AG10803 (cell line): ENCODE measurements around the gene CPNE2.
"Not testable (repeated sequence)": the region's sequence is repeated elsewhere in the genome, so short reads cannot be mapped to it uniquely, and the experiment has no call there.

Experiments
- DNase-seq: peaks from one replicate; pipeline ENCODE4 v3.0.0; 2010; ENCODE audit warnings: low read depth
- H3K4me3 ChIP-seq: 2 replicates; pipeline ENCODE4 v1.5.1; 2011; ENCODE audit warnings: mild to moderate bottlenecking, low read length, control low read depth
- CTCF ChIP-seq: conservative IDR thresholded peaks from 2 replicates; pipeline ENCODE4 v1.5.1; 2011; ENCODE audit warnings: mild to moderate bottlenecking, low read length, control low read depth, inconsistent platforms

Gene CPNE2

GRCh38 chr16:57069635-57070370 lies 22.6 kb upstream of the CPNE2 start:
- no peak for DNase-seq
- no peak for TF ChIP-seq CTCF

DNA sequence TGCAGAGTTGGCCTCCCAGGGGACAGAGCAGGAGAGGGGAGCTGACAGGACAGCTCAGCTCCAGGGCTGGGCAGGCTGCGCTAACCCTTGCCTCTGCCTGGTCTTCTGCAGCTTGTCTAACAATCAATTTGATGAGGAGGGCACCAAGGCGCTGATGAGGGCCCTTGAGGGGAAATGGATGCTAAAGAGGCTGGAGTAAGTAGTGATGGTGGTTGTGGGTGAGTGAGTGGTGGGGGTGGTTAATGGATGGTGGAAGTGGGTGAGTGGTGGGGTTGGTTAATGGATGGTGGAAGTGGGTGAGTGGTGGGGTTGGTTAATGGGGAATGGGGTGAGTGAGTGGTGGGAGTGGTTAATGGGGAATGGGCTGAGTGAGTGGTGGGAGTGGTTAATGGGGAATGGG lies 22.0 kb upstream of the CPNE2 start:
- no peak for DNase-seq
- TF ChIP-seq CTCF = no peak
- no peak overlapping the region for H3K4me3 ChIP-seq

More at GRCh38 chr16:57069635-57070370, 22.6 kb upstream of the CPNE2 start:
- H3K4me3 ChIP-seq = no peak overlapping the region

GRCh38 chr16:57071081-57071732 lies 21.2 kb upstream of the CPNE2 start:
- DNase-seq, H3K4me3 ChIP-seq: not testable (repeated sequence)

GRCh38 chr16:57071831-57072582 lies 20.4 kb upstream of the CPNE2 start:
- DNase-seq = peak; percentile 61
- H3K4me3 ChIP-seq = no peak overlapping the region
- no peak for TF ChIP-seq CTCF

DNA sequence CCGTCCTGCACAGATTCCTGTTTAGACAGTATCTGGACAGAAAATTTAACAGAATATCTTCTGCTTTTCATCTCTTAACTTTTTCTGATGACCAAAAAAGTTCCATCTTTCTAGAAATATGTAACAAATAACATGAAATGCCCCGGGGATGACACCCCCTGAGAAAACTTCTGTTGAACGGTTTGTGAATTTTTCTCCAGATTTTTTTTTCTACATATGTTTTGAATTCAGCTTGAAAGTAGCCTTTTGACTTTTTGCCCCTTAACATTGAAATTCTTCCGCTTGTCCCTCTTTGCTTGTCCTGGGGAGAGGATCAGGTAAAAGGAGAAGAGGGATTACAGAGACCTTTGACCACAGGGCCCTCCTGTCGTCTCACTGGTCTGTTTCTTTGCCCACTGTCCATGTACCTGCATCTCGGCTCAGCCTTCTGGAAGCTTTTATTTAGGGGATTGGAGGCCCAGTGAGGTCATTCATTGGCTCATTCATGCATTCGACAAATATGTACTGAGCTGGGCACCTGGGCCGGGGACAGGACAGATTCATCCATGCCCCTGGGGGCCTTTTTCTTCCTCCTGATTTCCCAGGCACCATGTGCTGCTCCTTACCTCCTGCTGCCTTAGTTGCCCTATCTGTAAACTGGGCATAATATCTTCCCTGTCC lies 19.6 kb upstream of the CPNE2 start:
- no peak for TF ChIP-seq CTCF
- no peak for DNase-seq

GRCh38 chr16:57077714-57078113 lies 14.7 kb upstream of the CPNE2 start:
- no peak overlapping the region for H3K4me3 ChIP-seq
- no peak for DNase-seq
- TF ChIP-seq CTCF = no peak

More for the DNA sequence above, 19.6 kb upstream of the CPNE2 start:
- no peak overlapping the region for H3K4me3 ChIP-seq

DNA sequence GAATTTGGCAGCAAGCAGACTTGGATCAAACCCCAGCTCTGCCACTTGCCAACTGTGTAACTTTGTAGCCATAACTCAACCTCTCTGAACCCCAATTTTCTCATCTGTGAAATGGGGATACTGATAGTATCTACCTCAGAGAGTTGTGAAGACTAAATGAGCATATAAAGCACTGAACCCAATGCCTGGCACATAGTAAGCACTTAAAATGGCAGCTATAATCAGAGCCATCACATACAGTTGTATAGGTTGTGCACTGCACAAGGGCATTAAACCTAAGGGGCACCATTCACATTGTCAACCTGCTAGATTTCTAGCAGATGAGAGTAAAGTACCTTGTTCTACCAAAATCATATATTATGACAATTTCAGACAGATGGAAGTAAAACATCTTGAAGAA lies 10.6 kb upstream of the CPNE2 start:
- H3K4me3 ChIP-seq = no peak overlapping the region
- no peak for TF ChIP-seq CTCF
- no peak for DNase-seq
